NK-92 treated with Interleukin-12 subunit alpha and Interleukin-12 subunit beta, amount 100 ng/mL, for 24 hours (cell line): ENCODE results near the gene TMOD3.
"Not testable (repeated sequence)": the region's sequence is repeated elsewhere in the genome, so short reads cannot be mapped to it uniquely, and the experiment has no call there.

Experiments used
- DNase-seq: peaks from one replicate; lab custom pipeline; 2025; lab: John Stamatoyannopoulos, UW

Gene TMOD3

DNA sequence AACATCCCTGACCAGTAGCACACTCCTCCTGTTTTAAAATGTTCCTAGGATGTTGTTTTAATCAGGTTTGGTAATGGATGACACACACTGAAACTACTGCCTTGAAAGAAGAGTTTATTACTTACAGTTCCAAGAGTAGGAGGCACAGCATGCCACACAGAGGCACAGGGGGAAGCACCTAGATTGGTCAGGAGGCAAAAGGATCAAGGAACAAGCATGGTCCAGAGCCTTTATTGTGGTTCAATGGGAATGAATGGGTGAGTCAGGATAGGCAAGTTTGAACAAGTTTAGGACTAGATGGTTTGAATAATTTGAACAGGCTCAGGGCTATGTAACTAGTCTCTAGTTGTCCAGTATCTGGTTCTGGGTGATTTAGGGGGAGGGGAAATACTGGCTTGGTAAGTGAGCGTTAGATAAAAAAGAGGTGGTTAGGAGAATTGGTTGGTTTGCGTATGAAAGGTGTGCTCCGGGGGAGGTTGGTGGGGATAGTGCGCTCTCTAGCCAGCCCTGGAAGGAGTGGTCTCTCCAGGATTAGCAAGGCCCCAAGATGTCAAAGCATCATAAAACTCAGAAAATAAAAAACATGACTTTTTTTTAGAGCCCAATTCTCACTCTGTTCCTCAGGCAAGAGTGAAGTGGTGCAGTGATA, 35.1 kb downstream of the TMOD3 start:
- no peak for DNase-seq

DNA sequence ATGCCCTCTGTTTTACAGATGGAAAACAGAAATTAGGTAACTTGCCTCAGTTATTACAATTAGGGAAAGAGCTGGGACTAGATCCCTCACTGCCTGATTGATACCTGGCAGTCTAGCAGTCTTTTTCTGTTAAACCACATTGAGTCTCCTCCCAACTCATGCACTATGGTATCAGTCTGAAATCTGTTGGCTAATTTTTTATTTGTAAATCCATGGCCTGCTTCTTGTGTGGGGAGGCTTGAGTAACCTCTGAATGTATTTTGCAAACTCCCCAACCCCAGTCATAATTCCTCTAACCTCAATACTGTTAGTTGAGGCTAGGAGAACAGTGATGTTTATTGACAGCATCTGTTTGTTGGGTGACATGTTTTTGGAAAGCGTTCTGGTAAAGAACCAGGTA, 35.9 kb downstream of the TMOD3 start:
- no peak for DNase-seq

DNA sequence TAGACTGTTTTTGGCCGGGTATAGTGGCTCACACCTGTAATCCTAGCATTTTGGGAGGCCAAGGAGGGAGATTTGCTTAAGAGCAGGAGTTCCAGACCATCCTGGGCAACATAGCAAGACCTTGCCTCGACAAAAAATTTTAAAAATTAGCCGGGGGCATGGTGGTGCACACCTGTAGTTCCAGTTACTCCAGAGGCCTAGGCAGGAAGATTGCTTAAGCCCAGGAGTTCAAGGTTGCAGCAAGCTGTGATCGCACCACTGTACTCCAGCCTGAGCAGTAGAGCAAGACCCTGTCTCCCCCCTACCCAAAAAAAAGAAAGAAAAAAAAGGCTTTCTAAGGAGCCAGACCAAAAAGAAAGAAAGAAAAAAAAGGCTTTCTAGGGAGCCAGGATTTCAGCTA, 36.7 kb downstream of the TMOD3 start:
- no peak for DNase-seq

DNA sequence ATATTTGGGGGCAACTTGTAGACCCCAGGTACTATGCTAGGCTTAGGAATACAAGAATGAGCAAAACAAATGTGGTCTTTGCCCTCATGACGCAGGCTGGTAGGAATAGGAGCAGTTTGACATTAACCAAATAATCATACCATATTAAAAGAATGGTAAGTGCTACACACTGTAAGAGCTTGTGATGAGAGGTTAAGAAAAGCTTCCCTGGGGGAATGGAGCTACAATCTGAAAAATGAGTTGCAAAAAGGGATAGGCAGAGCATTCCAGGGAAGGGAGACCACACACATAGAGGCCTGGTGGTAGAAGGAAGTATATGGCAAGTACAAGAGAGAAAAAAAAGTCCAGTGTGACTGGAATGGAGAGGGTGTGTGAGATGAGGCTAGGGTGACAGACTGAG, 37.3 kb downstream of the TMOD3 start:
- DNase-seq: no peak

DNA sequence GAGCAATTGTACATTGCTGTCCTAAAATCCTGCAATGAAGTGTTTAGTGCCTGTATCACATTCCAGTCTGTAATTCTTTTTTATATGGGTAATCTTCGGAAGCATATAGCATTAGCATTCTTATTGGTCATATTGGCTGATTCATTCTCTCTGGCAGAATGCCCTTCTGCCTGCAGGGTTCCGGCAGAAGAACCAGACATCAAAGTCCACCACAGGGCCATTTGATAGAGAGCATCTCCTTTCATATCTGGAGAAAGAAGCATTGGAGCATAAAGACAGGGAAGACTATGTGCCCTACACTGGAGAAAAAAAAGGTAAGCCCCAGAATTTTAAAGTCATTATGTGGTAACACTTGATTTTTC, 39.6 kb downstream of the TMOD3 start:
- no peak for DNase-seq

DNA sequence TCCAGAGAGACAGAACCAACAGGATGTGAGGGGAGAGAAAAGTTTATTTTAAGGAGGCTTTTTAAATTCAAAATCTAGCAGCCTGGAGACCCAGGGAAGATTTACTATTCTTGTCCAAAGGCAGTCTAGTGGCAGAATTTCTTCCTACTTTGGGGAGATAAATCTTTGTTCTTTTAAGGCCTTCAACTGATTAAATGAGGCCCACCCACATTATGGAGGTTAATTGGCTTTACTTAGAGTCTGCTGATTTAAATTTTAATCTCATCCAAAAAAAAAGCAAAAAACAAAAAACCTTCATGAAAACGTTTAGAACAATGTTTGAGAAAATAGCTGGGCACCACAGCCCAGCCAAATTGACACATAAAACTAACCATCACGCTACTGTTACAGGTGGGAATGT, 41.3 kb downstream of the TMOD3 start:
- DNase-seq: no peak

DNA sequence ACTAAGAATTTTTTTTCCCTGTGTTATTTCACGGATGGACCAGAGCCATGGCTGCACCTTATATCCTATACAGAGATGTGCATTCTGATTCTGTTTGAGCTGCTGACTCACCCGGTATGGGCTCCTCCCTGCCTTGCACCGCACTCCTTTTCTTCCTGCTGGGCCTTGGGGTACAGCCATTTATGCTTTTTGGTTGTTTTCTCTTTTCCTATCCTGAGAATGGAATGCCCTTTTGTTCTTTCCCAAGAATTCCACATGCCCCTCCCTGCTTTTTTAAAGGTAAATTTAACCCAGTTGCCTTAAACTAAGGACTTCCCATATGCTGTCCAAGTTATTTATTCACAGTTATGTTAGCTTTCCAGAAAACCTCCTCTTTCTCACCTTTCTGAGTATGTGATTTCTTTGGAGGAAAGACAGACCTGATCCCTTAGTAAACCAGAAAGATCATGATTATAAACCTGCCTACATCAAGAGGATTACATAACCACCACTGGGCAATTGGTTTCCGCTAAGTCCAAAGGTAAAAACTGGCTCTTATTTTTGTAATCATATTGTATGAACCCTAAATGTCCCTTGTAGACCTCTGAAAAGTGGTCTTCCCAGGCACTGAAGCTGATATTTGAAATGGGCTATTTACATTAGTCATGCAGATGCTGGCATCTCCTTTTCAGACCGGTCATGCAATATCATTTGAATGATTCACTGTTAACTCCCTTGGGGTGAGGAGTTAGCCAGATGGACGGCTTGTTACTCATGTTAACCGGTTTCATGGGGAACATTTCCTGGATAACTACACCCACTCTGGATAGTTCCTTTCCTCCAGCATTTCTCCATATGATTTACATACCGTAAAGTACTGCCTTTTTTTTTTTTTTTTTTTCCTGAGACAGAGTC, 45.5 kb downstream of the TMOD3 start:
- DNase-seq: no peak

DNA sequence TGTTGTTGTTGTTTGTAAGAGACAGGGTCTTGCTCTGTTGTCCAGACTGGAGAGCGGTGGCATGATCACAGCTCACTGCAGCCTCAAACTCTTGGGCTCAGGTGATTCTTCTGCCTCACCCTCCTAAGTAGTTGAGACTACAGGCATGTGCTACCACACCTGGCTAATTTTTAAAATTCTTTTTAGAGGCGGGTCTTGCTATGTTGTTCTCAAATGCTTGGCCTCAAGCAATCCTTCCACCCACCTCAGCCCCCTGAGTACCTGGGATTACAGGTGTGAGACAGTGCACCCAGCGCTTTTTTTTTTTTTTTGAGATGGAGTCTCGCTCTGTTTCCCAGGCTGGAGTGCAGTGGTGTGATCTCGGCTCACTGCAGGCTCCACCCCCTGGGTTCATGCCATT, 46.7 kb downstream of the TMOD3 start:
- no peak for DNase-seq

DNA sequence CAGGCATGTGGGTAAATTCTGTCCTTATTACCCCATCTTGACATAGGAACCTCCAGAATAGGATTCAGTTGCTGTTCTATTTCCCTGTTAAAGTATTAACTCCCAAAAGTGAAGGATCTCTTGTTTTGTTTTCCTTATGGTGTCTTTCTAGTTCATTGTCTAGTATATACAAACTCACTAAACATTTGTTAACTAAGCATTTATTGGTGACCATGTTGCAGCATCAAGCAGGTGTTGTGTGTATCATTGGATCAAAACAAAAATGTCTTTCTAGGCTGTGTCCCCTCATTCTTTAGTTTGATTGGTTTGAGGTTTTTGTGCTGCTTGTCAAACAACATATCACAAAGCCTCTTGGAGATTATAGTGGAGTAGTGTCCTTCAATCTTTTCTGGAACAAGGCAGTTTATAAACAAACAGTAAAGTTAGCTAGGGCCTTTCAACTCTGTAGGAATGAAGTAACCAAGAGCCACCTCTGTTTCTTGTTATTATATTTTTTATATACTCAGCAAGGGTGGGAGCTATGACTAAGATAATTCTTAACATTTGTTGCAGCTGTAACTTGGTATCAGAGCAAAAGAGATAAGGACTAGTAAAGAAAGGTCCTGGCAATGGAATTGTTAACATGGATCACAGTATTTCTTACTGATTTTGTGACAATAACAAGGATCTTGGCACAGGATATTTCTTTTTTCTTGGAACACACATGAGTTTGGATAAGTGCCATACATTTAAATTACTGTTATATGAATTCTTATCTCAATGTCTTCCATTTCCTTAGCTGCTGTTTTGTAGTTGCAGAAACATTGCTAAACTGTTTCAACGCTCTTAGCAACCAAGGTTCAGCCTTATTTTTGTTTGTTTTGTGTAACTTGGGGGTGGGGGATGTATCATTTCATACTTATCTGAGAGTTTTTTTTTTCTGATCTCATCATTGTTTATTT, 49.3 kb downstream of the TMOD3 start:
- no peak for DNase-seq

DNA sequence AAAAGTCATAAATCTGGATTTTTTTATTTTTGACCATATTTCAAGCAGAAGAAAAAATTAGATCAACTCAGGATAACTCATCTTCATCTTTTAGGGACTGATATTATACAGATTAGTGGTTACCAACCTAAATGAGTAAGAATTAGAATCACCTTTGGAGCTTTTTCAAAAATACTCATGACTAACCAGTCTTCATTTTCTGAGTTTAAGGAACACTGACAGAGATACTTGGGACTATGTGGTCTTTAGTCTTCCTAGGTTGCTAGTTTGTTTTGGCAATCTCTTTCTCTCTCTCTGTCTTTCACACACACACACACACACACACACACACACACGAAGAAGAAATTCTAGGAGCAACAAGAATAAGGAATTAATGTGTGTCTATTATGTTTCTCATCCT, 50.1 kb downstream of the TMOD3 start:
- no peak for DNase-seq

DNA sequence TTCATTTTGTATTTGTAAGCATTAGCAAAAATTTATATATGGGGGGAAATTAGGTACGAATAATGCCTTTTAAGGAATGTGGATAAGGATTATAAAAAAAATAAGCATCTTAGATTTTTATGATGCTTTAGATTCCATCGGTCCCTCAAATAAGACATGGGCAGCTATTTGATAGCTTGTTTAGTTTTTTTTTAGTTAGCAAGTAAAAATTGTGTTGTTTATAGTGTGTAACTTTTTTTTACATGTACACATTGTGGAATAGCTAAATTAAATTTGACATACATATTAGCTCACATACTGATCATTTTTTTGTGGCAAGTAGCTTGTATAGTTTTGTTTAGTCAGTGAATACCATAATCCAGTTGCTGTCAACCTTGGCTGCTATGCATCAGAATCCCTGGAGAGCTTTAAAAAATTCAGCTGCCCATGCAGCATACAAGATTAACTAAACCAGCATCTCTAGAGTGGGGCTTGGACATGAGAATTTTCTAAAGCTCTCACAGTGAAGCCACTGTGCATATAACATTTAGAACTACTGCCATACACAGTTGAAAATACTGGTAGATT, 53.9 kb downstream of the TMOD3 start:
- no peak for DNase-seq

DNA sequence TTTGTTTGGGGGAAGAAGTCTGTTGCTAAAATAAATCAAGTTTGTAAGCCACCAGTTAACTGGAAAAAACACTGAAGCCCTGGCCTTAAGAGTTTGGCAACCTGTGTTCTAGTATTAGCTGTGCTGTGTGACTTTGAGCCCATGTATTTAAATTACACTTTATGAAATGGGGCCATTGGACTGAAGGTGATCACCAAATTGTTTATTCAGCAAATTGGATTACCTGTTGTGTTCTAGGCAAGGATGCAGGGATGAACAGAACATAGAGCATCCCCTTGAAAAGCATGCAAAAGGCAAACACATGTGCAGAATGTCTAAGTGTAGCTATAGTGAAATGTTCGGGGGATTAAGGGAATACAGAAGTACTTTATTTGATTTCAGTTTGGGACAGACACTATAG, 54.6 kb downstream of the TMOD3 start:
- DNase-seq: no peak

DNA sequence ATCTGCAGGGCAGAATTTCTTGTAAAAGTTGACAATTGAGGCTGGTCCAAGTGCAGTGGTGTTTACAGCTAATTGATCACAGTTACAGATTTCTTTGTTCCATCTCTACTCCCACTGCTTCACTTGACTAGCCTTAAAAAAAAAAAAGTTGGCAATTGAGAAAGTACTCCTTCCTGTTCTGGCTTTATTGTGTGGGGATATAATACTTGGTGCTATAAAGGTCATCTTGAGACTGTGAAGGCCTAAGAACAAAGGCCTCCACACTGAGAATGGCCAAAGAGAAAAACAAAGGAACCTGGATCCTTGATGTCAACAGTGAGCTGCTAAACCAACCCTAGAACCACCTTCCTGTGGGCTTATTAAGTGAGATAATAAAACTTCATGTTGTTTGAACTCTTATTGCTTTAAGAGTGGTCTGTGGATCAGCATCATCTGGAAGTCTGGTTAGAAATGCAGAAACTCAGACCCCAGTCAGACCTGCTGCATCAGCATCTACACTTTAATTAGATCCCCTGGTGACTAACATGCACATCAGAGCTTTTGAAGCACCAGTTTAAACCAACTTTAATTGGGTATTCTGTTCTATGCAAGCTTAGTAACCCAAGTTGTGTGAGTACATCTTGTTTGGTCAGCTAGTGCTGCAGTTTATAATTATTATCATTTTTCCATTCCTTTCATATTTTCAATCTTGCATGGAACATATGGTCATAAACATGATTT, 55.2 kb downstream of the TMOD3 start:
- no peak for DNase-seq

DNA sequence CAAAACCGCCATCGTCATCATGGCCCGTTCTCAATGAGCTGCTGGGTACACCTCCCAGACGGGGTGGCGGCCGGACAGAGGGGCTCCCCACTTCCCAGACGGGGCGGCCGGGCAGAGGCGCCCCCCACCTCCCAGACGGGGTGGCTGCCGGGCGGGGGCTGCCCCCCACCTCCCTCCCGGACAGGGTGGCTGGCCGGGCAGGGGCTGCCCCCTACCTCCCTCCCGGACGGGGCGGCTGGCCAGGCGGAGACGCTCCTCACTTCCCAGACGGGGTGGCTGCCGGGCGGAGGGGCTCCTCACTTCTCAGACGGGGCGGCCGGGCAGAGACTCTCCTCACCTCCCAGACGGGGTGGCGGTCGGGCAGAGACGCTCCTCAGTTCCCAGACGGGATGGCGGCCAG, 56.3 kb downstream of the TMOD3 start:
- not testable (repeated sequence) for DNase-seq

DNA sequence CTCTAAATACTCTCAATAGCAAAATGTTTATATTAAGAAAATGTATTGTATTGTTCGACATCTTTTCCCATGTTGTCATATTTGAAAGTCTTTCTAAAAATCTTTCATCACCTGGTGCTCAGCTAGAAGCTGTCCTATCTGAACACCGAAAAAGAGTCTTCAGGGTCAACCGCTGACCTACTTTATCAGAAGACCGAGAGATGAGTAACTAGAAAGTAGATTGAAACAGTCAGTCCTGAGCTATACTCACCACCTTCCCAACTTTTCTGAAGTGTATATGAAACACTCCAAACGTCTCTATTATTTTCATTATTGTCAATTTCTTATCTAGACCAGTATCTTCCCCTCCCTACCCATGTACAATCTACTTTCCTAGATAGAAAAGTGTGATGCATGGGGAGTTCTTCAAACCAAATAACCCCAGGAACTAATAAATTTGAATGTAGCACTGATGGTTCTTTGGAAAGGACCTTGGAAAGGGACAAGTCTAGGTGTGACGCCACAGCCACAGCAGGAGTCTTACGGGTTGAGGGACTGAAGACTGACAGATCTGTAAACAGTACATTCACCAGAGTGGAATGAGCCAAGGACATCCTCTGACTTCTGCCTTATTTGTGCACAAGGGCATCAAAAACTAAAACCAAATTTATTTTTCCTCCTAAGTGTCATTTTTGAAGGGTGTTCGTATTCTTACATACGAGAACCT, 58.6 kb downstream of the TMOD3 start:
- no peak for DNase-seq

DNA sequence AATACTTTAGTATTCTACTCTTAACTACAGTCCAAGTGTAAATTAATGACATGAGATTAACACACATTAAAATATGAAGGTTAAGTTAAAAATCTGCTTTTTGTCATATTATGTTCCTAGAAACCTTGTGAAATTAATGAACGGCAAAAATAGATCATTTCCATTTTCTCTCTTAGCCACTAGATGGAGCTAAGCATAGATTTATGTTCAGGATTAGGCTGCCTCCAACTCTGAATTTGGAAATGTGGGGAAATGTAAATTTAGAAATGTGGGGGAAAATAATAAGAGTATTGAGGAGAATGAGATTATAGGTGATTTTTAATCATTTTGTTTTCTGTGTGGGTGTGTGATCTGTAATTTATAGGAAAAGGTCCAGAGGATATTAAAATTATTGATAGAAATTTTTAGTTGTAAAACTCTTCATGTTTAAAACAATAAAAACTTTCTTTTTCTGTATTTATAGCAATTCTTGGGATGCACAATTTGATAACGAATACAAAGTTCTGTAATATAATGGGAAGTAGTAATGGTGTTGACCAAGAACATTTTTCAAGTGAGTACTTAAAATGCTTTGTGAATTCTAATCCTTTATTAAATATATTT, 59.2 kb downstream of the TMOD3 start:
- DNase-seq: no peak

DNA sequence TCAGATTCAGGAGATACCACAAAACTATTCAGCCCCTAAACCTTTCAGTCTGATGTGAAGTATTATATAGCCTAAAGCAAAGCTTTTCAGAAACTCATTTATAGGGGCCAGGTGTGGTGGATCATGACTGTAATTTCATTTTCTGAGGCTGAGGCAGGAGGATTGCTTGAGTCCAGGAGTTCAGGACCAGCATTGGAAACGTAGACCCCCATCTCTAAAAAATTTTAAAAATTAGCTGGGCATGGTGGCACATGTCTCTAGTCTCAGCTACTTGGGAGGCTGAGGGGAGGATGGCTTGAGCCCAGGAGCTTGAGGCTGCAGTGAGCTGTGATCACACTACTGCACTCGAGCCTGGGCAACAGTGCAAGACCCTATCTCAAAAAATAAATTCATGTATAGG, 60.0 kb downstream of the TMOD3 start:
- no peak for DNase-seq

DNA sequence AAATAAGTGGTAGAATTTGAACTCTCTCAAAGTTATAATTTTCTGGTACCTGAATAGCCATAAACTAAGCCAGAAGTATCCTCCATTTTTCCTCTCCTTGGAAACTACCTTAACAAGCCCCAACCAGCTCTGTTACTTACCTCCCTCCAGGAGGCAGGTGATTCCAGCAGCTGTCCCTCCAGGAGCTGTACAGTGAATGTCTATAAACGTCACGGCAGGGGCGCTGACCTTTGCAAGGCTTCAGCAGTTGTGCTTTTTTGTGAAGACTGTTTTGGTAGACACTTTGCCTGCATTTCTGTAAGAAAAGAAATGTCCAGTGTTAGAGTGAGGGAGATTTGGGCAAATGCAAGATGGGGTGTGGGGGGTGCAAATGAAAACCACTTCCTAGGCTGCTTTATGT, 75.0 kb downstream of the TMOD3 start:
- no peak for DNase-seq

DNA sequence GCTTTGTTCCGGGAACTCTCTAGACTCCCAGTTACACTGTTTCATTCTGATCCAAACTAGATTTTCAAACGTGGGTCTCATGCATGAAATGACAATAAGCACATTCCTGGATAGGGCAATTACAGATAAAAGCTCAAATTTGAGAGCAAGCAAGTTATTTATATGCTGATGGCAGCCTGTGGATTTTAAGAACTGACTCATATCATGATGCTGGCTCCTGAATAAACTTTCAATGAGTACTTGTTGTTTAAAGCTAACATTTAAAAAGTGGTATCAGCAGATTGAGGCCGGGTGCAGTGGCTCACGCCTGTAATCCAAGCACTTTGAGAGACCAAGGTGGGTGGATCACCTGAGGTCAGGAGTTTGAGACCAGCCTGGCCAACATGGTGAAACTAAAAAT, 75.5 kb downstream of the TMOD3 start:
- DNase-seq: no peak

DNA sequence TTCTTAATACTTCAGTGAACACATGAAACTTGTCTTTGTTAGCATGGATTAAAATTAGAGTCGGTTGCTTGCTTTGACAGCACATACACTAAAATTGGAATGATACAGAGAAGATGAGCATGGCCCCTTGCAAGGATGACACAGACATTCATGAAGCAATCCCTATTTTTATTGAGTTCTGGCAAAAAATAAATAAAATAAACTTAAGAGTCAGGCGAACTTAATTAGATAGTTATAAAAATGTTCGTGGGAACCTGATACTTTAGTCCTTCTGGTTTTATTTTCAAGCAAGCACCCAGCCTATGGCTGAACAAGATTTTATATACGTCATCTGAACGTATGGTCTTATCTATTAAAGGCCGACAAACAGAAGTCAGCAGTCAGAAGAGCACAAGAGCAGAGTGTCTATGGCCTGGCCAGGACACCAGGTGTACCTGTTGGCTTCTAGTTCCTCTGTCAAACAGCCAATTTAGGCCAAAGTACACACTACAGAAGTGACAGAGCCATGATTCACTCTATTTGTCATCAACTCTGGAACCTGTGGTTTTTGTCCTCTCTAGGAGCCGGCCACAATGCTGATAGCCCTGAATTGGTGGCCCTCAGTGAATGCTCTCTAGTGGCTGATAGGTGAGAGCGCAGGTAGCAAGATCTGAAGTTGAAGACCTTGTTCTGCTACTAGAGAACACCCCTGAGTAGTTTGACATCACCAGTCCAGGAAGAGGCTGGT, 77.8 kb downstream of the TMOD3 start:
- no peak for DNase-seq
